Choroid plexus epithelial cell (primary cell): ENCODE data around the gene ARL10.

Experiments used
- DNase-seq: peaks from one replicate; pipeline ENCODE4 v3.0.0-alpha.2; 2010; ENCODE audit warnings: low read depth
- H3K4me3 ChIP-seq: 2 replicates; pipeline ENCODE4 v1.5.1; 2011; ENCODE audit warnings: low read depth, mild to moderate bottlenecking, control low read depth, low read length, moderate library complexity
- CTCF ChIP-seq: conservative IDR thresholded peaks from 2 replicates; pipeline ENCODE4 v1.5.1; 2011; ENCODE audit warnings: low read depth, mild to moderate bottlenecking, control low read depth, inconsistent platforms, low read length, moderate library complexity

The ARL10 gene

GRCh38 chr5:176391479-176391878 is 26.2 kb downstream of the ARL10 start:
- no peak overlapping the region for H3K4me3 ChIP-seq
- no peak for TF ChIP-seq CTCF
- no peak for DNase-seq

- DNase-seq: no peak
- no peak overlapping the region for H3K4me3 ChIP-seq
- TF ChIP-seq CTCF: no peak
Observed at GRCh38 chr5:176391999-176392398, 26.7 kb downstream of the ARL10 start.

- TF ChIP-seq CTCF: no peak
- no peak for DNase-seq
- H3K4me3 ChIP-seq: no peak overlapping the region
Observed at GRCh38 chr5:176392526-176392925, 27.2 kb downstream of the ARL10 start.

GRCh38 chr5:176394096-176394495 is 28.8 kb downstream of the ARL10 start:
- no peak for DNase-seq
- TF ChIP-seq CTCF: no peak
- no peak overlapping the region for H3K4me3 ChIP-seq

- no peak overlapping the region for H3K4me3 ChIP-seq
- DNase-seq: peak; percentile 26
- no peak for TF ChIP-seq CTCF
Observed at GRCh38 chr5:176394881-176395675, 29.8 kb downstream of the ARL10 start.

- TF ChIP-seq CTCF: peak; percentile 27
Observed at GRCh38 chr5:176396330-176396729, 31.0 kb downstream of the ARL10 start.

GRCh38 chr5:176397736-176398420 is 32.6 kb downstream of the ARL10 start:
- H3K4me3 ChIP-seq: no peak overlapping the region
- DNase-seq: no peak
- no peak for TF ChIP-seq CTCF

More at GRCh38 chr5:176396330-176396729, 31.0 kb downstream of the ARL10 start:
- peak; percentile 75 for DNase-seq
- no peak overlapping the region for H3K4me3 ChIP-seq
